Stimulated activated CD8-positive, alpha-beta memory T cell treated with anti-CD3 and anti-CD28 coated beads, Interleukin-12 subunit alpha, Interleukin-12 subunit beta, amount 100 ng/mL, for 1 hour (primary cell): Measurements from ENCODE around the gene AKT2.

Experiments used
- DNase-seq: peaks from one replicate; pipeline ENCODE4 v3.0.0-alpha.2; 2020; ENCODE audit warnings: low read depth

The AKT2 gene

GRCh38 chr19:40252395-40252794, 32.8 kb downstream of the AKT2 start:
- DNase-seq, result no peak

DNA sequence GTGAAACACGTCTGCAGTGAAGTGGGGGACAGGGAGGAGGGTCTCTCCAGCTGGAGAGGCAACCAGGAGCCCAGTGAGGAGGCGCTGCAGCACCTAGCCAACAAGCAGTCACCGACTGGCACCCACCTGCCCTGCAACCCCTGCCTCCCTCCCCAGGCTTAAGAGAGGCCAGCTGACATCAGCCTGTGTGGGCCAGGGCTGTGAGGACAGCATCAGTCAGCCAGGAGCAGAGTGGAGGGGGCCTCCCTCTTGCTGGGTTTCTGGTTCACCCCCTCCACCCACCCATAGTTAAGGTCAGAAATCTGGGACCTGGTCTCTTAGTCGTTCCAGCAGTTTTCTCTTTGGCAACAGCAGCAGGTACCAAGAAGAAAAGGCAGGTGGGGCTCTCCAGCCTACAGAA, 33.2 kb downstream of the AKT2 start:
- no peak for DNase-seq

DNA sequence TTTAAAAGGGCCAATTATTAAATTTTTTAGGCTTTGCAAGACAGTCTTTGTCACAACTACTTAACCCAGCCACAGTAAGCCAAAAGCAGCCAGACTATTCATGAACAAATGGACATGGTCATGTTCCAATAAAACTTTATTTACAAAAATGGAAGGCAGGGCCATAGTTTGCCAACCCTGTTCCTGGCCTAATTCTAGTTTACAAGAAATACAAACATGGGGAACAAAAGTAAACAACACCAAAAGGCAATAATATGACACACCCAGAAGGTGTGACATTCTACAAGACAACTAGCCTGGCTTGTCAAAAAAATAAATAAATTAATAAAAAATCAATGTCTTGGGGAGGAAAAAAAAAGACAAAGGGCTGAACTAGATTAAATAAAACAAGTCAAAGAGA, 33.9 kb downstream of the AKT2 start:
- no peak for DNase-seq

DNA sequence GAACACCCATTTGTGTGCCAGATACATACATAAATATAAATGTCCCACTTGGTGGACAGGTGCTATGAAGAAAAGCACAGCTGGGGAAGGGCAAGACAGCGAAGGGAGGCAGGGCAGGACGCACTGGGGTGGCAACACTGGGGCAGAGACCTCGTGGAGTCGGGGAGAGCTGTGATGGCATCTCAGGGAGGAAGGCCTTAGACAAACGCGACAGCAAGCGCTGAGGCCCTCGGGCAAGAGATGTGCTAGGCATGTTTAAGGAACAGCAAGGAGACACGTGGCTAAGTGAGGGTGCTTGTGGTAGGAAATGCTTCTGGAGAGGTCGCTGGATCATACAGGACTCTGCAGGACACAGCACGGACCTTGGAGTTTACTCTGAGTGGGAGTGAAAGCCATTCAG, 35.4 kb downstream of the AKT2 start:
- no peak for DNase-seq

GRCh38 chr19:40249201-40249600, 35.9 kb downstream of the AKT2 start:
- no peak for DNase-seq

DNA sequence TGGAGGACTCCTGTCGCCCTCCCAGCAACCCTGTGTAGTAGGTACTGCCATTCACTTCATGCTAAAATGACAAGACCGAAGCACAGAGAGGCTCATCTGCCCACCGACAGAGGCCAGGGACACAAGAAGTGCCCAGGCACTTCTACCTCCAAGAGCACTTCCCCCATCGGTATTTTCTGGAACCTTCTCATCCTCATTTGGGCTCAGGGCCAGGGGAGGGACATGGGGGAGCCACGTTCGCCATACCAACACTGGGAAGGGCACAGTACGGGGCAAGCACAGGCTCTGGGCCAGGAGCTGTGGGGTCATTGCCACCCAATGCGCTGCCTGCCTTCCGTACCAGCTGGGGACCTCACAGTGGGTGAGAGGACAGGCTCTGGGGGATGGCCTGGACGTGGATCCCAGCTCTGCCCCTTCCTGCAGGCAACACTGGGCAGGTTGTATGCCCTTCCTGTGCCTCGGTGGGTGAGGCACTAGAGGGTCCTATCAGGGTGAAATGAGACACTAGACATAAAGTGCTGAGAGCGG, 37.3 kb downstream of the AKT2 start:
- no peak for DNase-seq

DNA sequence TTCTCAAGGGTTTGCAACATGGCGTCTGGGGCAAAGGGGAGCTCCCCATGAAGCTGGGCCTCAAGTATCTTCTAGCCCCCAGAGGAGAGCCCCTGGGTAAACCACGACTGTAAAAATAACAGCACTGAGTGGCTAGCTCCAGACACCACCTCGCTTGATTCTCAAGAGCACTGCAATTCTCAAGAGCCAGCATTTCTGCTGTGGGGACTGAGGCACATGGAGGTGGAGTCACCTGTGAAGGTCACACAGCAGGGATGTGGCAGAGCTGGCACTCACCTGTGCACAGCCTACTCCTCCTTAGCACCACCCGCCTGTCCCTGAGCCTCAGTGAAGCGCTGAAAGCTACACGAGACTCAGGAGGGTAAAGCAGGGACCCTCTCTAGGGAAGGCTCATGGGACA, 38.0 kb downstream of the AKT2 start:
- DNase-seq, result no peak

DNA sequence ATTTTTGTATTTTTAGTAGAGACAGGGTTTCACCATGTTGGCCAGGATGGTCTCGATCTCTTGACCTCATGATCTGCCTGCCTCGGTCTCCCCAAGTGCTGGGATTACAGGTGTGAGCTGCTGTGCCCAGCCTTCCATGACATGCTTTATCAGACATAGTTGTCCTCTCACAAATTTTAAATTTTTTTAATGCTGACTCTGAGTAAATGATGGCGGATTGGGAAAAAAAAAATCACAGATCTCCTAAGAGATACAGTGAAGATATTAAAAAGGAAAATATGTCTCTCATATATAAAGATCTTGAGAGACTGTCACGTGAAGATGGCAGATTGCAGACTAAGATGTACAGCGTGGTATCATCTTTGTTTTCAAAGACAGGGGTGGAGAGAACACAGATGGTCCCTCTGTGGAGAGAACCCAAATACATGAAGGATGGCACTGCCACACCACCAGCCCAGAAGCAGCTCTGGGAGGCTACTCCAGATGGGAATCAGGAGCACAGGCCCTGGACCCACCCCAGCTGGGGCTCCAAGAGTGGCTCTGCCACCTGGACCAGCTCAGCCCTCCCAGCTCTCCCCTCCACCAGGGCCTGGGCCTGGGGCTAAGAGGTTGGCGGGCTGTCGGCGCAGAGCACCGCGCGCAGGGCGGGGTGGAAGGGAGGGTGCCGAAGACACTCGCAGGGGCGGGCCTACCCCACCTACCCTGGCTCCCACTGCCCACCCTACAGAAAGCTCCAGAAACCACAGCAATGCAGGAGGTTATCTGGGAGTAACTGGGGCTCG, 38.7 kb downstream of the AKT2 start:
- DNase-seq, result no peak

- no peak for DNase-seq
Observed at GRCh38 chr19:40245506-40246128, 39.5 kb downstream of the AKT2 start.

DNA sequence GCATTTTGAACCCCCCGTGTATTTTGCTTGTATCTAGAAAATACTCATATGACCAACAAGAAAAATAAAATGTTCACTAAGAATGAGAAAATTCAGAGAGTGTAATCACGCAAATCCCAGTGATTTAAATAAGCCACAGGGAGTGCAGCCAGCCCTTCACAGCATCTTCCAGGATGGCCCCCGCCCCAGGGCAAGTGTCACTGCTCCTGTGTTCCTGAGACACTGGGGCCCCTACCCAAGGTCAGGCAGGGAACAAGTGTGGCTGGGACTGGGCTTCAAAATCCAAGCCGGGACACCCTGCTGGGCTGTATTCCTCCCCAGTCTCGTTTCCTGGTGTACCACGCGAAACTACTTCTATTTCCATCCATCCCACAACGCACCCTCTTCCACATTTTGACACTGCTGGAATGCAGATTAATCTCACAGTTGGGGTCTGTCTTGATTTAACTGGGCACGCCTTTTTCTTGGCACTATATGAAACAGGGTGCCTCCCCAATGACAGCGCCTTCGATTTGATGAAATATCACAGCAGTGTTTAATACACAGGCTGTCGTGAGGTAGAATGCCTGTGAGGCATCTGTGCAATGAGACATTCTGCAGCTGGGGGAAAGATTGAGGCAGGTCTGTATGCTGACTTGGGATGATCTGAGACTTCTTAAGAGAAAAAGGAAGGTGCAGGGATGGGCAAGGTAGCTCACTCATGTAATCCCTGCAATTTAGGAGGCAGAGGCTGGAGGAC, 40.4 kb downstream of the AKT2 start:
- no peak for DNase-seq

DNA sequence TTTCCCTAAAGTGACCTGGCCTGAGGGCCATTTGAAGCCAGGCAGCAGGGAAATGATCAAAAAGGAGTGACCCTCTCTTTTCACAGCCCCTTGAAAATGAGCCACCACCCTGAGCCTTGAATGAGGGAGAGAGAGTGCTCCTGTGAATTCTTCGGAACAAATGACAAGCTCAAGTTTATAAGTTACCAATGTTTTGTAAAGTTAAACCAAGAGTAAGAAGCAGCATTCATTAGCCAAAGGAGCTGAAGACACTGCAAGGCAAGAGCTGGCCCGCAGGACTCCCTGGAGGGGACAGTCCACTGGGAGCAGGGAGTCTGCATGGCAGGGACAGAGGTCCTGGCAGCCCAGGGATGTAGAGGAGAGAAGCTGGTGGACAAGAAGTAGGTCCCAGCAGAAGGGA, 42.0 kb downstream of the AKT2 start:
- no peak for DNase-seq

GRCh38 chr19:40242480-40242879, 42.7 kb downstream of the AKT2 start:
- DNase-seq, result no peak

GRCh38 chr19:40241809-40242384, 43.2 kb downstream of the AKT2 start:
- DNase-seq, result no peak

DNA sequence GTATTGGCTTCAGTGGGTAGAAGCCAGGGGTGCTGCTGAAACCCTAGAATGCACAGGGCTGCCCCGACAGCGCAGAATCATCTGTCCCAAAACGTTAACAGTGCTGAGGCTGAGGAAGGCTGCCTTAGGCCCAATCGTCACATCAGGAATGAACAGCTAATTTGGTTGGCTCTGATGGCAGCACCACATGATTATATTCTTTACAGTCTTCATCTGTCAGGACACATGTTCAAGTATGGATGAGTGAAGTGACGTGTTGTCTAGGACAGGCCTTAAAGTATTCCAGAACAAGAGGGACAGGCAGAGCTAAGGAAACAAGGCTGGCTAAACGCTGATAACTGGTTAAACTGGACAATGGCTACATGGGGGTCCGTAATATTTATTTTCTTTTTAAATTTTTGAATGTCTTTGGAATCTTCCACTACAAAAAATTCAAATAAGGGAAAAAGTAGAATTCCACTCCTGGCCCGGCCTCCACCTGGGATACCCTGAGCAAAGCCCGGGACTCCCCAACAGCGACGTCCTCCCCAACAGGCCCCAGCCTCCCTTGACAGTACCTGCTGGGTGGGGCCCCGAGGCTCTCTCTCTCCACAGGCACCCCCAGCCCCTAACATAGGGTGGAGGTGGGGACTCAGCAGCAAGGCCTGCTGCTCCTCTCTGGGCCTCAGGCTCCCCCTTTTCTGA, 43.9 kb downstream of the AKT2 start:
- DNase-seq, result no peak

GRCh38 chr19:40240332-40240731, 44.8 kb downstream of the AKT2 start:
- no peak for DNase-seq

DNA sequence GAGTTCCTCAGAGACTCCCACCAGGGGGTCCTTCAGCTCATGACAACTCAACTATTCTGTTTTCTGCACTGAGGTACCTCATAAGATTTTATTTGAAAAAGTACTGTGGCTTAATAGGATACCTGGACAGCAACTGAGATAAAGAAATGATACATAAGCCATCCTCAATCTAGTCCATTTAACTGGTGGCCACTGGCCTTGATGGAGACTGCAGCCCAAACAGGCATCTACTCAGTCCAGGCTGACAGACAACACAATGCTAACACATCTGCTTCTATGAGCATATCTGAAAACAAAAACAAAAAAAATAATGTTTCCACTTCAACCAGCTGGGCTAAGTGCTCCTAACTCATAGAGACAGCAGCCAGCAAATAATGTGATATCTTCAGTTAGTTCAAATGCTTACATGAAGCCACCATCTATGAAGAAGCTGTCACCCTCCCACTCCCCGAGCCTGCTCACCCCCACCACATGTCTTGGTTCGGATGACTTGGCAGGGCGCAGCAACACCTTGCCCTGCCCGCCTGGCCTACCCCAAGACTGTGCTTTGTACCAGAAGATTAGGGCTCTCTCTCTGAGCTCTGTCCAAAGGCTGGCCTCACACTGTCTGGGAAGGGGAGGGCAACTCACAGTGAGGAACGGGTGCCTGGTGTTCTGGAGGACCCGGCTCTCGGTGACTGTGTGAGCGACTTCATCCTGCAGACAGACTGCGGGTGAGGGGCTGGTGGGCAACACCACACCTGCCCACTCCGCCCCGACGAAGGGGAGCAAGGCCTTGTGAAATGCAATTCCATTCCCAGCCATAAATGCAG, 45.5 kb downstream of the AKT2 start:
- no peak for DNase-seq

DNA sequence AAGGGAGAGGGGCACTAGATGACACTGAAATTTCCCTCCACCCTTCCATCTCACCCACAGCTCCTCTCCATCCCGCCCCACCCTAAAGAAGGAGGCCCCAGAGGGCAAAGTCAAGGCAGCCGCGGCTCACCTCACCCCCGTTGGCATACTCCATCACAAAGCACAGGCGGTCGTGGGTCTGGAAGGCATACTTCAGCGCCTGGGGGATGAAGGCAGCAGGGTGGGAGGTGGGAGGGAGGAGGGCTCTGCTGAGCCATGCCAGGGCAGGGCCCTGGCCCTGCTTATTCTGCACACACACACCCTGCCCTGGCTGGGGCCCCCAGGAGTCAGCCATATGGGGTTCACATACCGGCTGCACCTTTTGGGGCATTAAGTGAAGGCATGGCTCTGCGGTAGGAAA, 46.4 kb downstream of the AKT2 start:
- DNase-seq, result no peak

- DNase-seq, result no peak
Observed at GRCh38 chr19:40237791-40238190, 47.4 kb downstream of the AKT2 start.

DNA sequence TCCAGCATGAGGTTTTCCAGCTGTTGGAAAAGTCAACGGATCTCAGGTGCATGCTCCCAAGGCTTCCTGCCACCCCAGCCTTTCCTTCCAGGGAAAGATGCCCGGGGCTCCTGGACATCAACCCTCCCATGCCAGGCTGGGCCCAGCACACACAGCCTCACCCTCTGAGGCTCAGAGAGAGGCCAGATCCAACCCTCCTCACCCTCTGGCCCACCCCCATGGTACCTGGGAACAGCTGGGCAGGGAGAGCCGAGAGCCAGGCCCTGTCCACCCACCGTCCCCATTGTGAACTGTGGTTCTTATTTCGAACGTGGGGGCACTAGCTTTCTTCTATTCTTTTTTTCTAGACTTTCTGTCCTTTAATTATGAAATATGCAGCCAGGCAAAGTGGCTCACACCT, 48.8 kb downstream of the AKT2 start:
- DNase-seq, result no peak

GRCh38 chr19:40236026-40236355, 49.2 kb downstream of the AKT2 start:
- DNase-seq, result no peak
